Cardiac fibroblast (primary cell): Measurements from ENCODE around the gene LGALS3BP.

Experiments
- DNase-seq, 2 donors: peaks; one replicate each; pipeline versions ENCODE4 v3.0.0 to v3.0.0-alpha.2; 2010; ENCODE audit warnings: low read depth in 2 of 2
- H3K4me3 ChIP-seq, 2 donors: replicated peaks in 1 of 2; 1 replicate in 1 of 2; 2 replicates in 1 of 2; pipeline ENCODE4 v1.5.1; 2011; ENCODE audit warnings: low read depth in 2 of 2, low read length in 2 of 2, mild to moderate bottlenecking in 2 of 2, moderate library complexity in 1 of 2
- CTCF ChIP-seq: IDR thresholded peaks from one replicate; pipeline ENCODE4 v1.5.1; 2011; ENCODE audit warnings: low read depth, mild to moderate bottlenecking, low read length, inconsistent platforms

The LGALS3BP gene

DNA sequence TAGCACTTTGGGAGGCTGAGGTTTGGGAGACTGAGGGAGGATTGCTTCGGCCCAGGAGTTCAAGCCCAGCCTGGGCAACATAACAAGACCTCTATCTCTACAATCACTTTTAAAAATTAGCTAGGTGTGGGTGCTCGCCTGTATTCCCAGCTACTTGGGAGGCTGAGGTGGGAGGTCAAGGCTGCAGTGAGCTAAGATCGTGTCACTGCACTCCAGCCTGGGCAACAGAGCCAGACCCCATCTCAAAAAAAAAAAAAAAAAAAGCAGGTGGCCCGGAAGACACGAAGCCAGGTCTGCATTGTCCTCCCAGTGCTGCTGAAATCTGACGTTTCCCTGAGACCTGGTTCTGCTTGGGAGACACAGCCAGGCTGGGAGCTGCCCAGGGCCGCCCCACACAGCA, 35.7 kb downstream of the LGALS3BP start:
- DNase-seq, result no peak
- no peak for TF ChIP-seq CTCF
- no peak overlapping the region for H3K4me3 ChIP-seq

- H3K4me3 ChIP-seq, result no peak overlapping the region
- DNase-seq, result peak in 1 of 2 donors; percentile 37
- TF ChIP-seq CTCF, result no peak
Measured at GRCh38 chr17:78940708-78941107, 39.0 kb downstream of the LGALS3BP start.

GRCh38 chr17:78940258-78940657, 39.5 kb downstream of the LGALS3BP start:
- no peak for TF ChIP-seq CTCF
- DNase-seq, result no peak
- no peak overlapping the region for H3K4me3 ChIP-seq

DNA sequence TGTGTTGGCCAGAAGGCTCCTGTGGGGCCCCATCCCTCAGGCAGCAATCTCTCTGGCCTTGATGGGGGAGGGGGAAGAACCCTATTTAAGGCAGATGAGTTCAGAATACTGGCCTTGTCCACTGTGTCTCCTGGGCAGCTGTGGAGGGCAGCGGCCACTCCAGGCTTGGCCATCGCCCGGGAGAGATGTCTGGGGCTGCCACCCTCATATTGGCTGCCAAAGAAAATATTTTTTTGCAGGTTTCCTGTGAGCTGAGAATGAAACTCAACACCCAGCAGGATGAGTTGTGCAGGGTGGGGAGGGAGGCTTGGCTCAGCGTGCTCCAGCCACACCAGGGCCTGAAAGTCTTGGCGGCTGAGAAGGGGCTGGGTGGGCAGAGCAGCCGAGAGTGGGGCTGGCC, 40.1 kb downstream of the LGALS3BP start:
- no peak for TF ChIP-seq CTCF
- peak; percentile 51 to 54 for DNase-seq
- H3K4me3 ChIP-seq, result no peak overlapping the region

GRCh38 chr17:78937561-78937960, 42.2 kb downstream of the LGALS3BP start:
- no peak overlapping the region for H3K4me3 ChIP-seq
- TF ChIP-seq CTCF, result no peak
- no peak for DNase-seq

- no peak for TF ChIP-seq CTCF
- DNase-seq, result peak; percentile 98 to 99
- H3K4me3 ChIP-seq, result peak overlapping the region in 1 of 2 donors; percentile 4
Measured at GRCh38 chr17:78935419-78936323, 44.1 kb downstream of the LGALS3BP start.
